Measurements from ENCODE around the gene DEDD2.

DEDD2 gene

GRCh38 chr19:42174958-42175734 is 42.3 kb downstream of the DEDD2 start:
- Histone ChIP-seq H3K4me2 (ENCODE audit: insufficient read depth, low read length) (no peak overlapping the region), H3K27ac (ENCODE audit: low read length) (no peak overlapping the region), H3K9ac (ENCODE audit: low read depth, low read length) (no peak overlapping the region), H3K36me3 (ENCODE audit: insufficient read depth, low read length) (no peaks in the 10 kb centered on the region), H3K27me3 (ENCODE audit: insufficient read depth, low read length, poor library complexity) (peaks cover 54% of the 10 kb centered on the region), H4K20me1 (ENCODE audit: insufficient read depth, low read length) (0 out of 2 replicates have a peak, but pooled peaks cover 3% of the 10 kb centered on the region), H3K4me1 (ENCODE audit: insufficient read depth, low read length) (peaks cover 20% of the 10 kb centered on the region), H3K79me2 (ENCODE audit: insufficient read depth, low read length) (no peaks in the 10 kb centered on the region), H3K4me3 (ENCODE audit: low read depth in 1 of 2, low read length in 2 of 2) (no peak overlapping the region), H2AFZ (ENCODE audit: low read depth, low read length) (no peak overlapping the region), H3K9me3 (ENCODE audit: insufficient read depth, low read length, severe bottlenecking) (no peaks in the 10 kb centered on the region)
- ATAC-seq (ENCODE audit: insufficient read depth, low read depth) (no peak), DNase-seq (no peak)
- TF ChIP-seq CTCF (IDR thresholded peaks at IDR 0.05; ENCODE audit: borderline replicate concordance, extremely low read depth, low read length, poor library complexity, severe bottlenecking) (no peak), EZH2 (IDR thresholded peaks at IDR 0.05; ENCODE audit: borderline replicate concordance, low read depth, low read length, severe bottlenecking) (peak; percentile 13)

GRCh38 chr19:42174188-42174587 is 43.3 kb downstream of the DEDD2 start:
- 0 out of 2 replicates have a peak, but pooled peaks cover 3% of the 10 kb centered on the region for H4K20me1 ChIP-seq (ENCODE audit: insufficient read depth, low read length)
- no peaks in the 10 kb centered on the region for H3K9me3 ChIP-seq (ENCODE audit: insufficient read depth, low read length, severe bottlenecking)
- H3K4me1 ChIP-seq (ENCODE audit: insufficient read depth, low read length): peaks cover 20% of the 10 kb centered on the region
- H3K4me2 ChIP-seq (ENCODE audit: insufficient read depth, low read length): no peak overlapping the region
- H3K4me3 ChIP-seq (ENCODE audit: low read depth in 1 of 2, low read length in 2 of 2): no peak overlapping the region
- ATAC-seq (ENCODE audit: insufficient read depth, low read depth) (no peak), DNase-seq (no peak)
- H3K79me2 ChIP-seq (ENCODE audit: insufficient read depth, low read length): no peaks in the 10 kb centered on the region
- no peaks in the 10 kb centered on the region for H3K36me3 ChIP-seq (ENCODE audit: insufficient read depth, low read length)
- H2AFZ ChIP-seq (ENCODE audit: low read depth, low read length): no peak overlapping the region
- peaks cover 48% of the 10 kb centered on the region for H3K27me3 ChIP-seq (ENCODE audit: insufficient read depth, low read length, poor library complexity)
- H3K9ac ChIP-seq (ENCODE audit: low read depth, low read length): no peak overlapping the region
- TF ChIP-seq EZH2 (IDR thresholded peaks at IDR 0.05; ENCODE audit: borderline replicate concordance, low read depth, low read length, severe bottlenecking) (no peak), CTCF (IDR thresholded peaks at IDR 0.05; ENCODE audit: borderline replicate concordance, extremely low read depth, low read length, poor library complexity, severe bottlenecking) (no peak)
- H3K27ac ChIP-seq (ENCODE audit: low read length): no peak overlapping the region

GRCh38 chr19:42173695-42174094 is 43.8 kb downstream of the DEDD2 start:
- peaks cover 43% of the 10 kb centered on the region for H3K27me3 ChIP-seq (ENCODE audit: insufficient read depth, low read length, poor library complexity)
- no peak overlapping the region for H2AFZ ChIP-seq (ENCODE audit: low read depth, low read length)

More at GRCh38 chr19:42173695-42174094, 43.8 kb downstream of the DEDD2 start:
- no peaks in the 10 kb centered on the region for H3K9me3 ChIP-seq (ENCODE audit: insufficient read depth, low read length, severe bottlenecking)
- no peak overlapping the region for H3K4me2 ChIP-seq (ENCODE audit: insufficient read depth, low read length)
- no peak for TF ChIP-seq CTCF (IDR thresholded peaks at IDR 0.05; ENCODE audit: borderline replicate concordance, extremely low read depth, low read length, poor library complexity, severe bottlenecking)
- TF ChIP-seq EZH2 (IDR thresholded peaks at IDR 0.05; ENCODE audit: borderline replicate concordance, low read depth, low read length, severe bottlenecking): no peak
- 0 out of 2 replicates have a peak, but pooled peaks cover 3% of the 10 kb centered on the region for H4K20me1 ChIP-seq (ENCODE audit: insufficient read depth, low read length)
- H3K9ac ChIP-seq (ENCODE audit: low read depth, low read length): no peak overlapping the region
- H3K79me2 ChIP-seq (ENCODE audit: insufficient read depth, low read length): no peaks in the 10 kb centered on the region
- no peaks in the 10 kb centered on the region for H3K36me3 ChIP-seq (ENCODE audit: insufficient read depth, low read length)
- no peak overlapping the region for H3K4me3 ChIP-seq (ENCODE audit: low read depth in 1 of 2, low read length in 2 of 2)
- ATAC-seq (ENCODE audit: insufficient read depth, low read depth) (no peak), DNase-seq (no peak)
- H3K27ac ChIP-seq (ENCODE audit: low read length): no peak overlapping the region
- H3K4me1 ChIP-seq (ENCODE audit: insufficient read depth, low read length): peaks cover 20% of the 10 kb centered on the region

Measured in DND-41 (cell line).